Prostate gland (tissue), 2 donors: ENCODE measurements around the gene PEF1. TPM values are rescaled to one million over a fixed set of nuclear protein-coding genes. Genes with fewer than 3 reads are reported as not detected.

ENCODE experiments used
- DNase-seq: peaks from one replicate; pipeline ENCODE4 v3.0.0-alpha.2; 2019; ENCODE audit warnings: low spot score
- H3K27ac ChIP-seq, 2 donors: fragments of 200-600 bp; sonication (generic); 2 replicates each; pipeline ENCODE4 v1.5.1; 2017 to 2019
- H3K27me3 ChIP-seq: fragments of 200-600 bp; sonication (generic); replicated peaks from 2 replicates; pipeline ENCODE4 v1.5.1; 2019; ENCODE audit not compliant: insufficient read depth
- H3K36me3 ChIP-seq, 2 donors: fragments of 200-600 bp; sonication (generic); 1 replicate in 1 of 2; 2 replicates in 1 of 2; pipeline versions ENCODE4 v1.5.1 to v1.8.1; 2017 to 2019
- H3K4me1 ChIP-seq: fragments of 200-600 bp; sonication (generic); replicated peaks from 2 replicates; pipeline ENCODE4 v1.5.1; 2019
- H3K4me3 ChIP-seq, 2 donors: fragments of 200-600 bp; sonication (generic); 2 replicates each; pipeline ENCODE4 v1.5.1; 2017 to 2019
- H3K9me3 ChIP-seq: fragments of 200-600 bp; sonication (generic); 2 replicates; pipeline ENCODE4 v1.5.1; 2017
- POLR2A ChIP-seq: fragments of 450-650 bp; IDR thresholded peaks from one replicate; pipeline ENCODE4 v1.6.1; 2016; ENCODE audit warnings: antibody characterized with exemption, mild to moderate bottlenecking
- POLR2AphosphoS5 ChIP-seq: sonication (generic); formaldehyde crosslinking; IDR thresholded peaks from one replicate; pipeline ENCODE4 v1.6.1; 2017; ENCODE audit warnings: antibody characterized with exemption
- WGBS: methylation state at CpG from one replicate; pipeline ENCODE4 v1.1.5; 2018; 5-methylcytosine and 5-hydroxymethylcytosine counted together
- intact Hi-C: fragments of 100-400 bp; cut with DNase I; formaldehyde crosslinking; loops from one replicate; pipeline ENCODE4 v1.14.2; 2022
- total RNA-seq, 2 donors: library from RNA; depleted of rRNA; stranded (reverse); fragments of >200 nt; gene quantifications; one replicate each; pipeline ENCODE4 v1.1.0, GENCODE V29; 2016
- TF ChIP-seq, protein P1 (sequence below), 4 experiments: fragments of 200-600 bp in 2 of 4; fragments of 450-650 bp in 2 of 4; sonication (generic) in 2 of 4; IDR thresholded peaks; 1 replicate in 3 of 4; 2 replicates in 1 of 4; pipeline ENCODE4 v1.5.1; 2016 to 2019; ENCODE audit warnings: antibody characterized with exemption in 4 of 4, mild to moderate bottlenecking in 2 of 4, moderate library complexity in 2 of 4

PEF1 gene
- total RNA-seq, 2 donors from 2014 or later = 83.1 to 99.5 TPM

DNA sequence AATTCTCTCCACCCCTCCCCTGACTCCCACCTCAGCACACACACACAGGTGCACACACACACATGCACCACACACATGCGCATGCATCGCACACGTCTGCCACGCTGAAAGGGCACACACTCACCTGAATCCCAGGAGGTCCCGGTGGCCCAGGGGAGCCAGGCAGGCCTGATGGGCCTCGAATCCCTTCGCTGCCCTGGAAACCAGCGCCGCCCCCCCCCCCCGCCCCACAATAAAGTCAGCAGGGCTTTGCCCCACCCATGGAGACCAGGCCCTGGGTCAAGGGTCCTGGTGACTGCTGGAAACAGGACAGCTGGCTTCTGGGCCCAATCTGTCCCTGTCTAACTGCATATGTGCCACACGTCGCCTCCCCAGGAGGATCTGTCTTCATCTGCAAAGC is 17.8 kb upstream of the PEF1 start:
- Histone ChIP-seq H3K4me1 (no peaks in the 10 kb centered on the region), H3K27ac (no peak overlapping the region), H3K9me3 (no peaks in the 10 kb centered on the region), H3K27me3 (no peaks in the 10 kb centered on the region), H3K36me3 (no peaks in the 10 kb centered on the region), H3K4me3 (no peak overlapping the region)
- TF ChIP-seq, protein P1, sequence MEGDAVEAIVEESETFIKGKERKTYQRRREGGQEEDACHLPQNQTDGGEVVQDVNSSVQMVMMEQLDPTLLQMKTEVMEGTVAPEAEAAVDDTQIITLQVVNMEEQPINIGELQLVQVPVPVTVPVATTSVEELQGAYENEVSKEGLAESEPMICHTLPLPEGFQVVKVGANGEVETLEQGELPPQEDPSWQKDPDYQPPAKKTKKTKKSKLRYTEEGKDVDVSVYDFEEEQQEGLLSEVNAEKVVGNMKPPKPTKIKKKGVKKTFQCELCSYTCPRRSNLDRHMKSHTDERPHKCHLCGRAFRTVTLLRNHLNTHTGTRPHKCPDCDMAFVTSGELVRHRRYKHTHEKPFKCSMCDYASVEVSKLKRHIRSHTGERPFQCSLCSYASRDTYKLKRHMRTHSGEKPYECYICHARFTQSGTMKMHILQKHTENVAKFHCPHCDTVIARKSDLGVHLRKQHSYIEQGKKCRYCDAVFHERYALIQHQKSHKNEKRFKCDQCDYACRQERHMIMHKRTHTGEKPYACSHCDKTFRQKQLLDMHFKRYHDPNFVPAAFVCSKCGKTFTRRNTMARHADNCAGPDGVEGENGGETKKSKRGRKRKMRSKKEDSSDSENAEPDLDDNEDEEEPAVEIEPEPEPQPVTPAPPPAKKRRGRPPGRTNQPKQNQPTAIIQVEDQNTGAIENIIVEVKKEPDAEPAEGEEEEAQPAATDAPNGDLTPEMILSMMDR (IDR thresholded peaks at IDR 0.05) = no peak
- TF ChIP-seq POLR2A (no peak), POLR2AphosphoS5 (no peak)
- DNase-seq = no peak
- intact Hi-C loops = loop anchor here (5.0 kb wide), 1 partner anchor 125 kb away; no protein-coding TSS in a partner anchor
- WGBS = 89% methylated on average over 12 of the region's 12 CpGs

DNA sequence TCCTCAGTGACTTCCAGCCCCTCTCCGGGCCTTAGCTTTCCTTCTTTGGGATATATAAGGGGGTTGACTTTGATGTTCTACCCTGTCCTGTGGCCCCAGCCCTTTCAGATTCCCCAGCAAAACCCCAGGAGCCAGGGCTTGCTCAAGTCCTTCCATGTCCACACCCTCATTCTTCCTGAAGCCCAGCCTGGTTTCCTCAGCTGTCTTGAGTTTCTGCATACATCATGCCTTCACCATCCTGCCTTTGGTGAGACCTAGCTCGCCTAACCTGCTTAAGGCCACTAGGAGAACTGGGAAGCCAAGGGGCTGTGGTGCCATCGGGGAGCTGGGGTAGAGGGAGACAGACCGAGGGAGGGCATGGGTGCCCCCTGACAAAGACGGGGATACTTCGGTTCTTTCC is 17.2 kb upstream of the PEF1 start:
- no peaks in the 10 kb centered on the region for H3K36me3 ChIP-seq
- no peak for DNase-seq
- intact Hi-C loops = loop anchor here (5.0 kb wide), 1 partner anchor 125 kb away; no protein-coding TSS in a partner anchor
- H3K4me1 ChIP-seq = no peaks in the 10 kb centered on the region
- H3K4me3 ChIP-seq = no peak overlapping the region
- TF ChIP-seq, protein P1 (IDR thresholded peaks at IDR 0.05) = no peak
- no peak for TF ChIP-seq POLR2AphosphoS5
- TF ChIP-seq POLR2A = no peak
- WGBS = 92% methylated on average over 6 of the region's 6 CpGs
- no peaks in the 10 kb centered on the region for H3K9me3 ChIP-seq
- no peak overlapping the region for H3K27ac ChIP-seq
- no peaks in the 10 kb centered on the region for H3K27me3 ChIP-seq

DNA sequence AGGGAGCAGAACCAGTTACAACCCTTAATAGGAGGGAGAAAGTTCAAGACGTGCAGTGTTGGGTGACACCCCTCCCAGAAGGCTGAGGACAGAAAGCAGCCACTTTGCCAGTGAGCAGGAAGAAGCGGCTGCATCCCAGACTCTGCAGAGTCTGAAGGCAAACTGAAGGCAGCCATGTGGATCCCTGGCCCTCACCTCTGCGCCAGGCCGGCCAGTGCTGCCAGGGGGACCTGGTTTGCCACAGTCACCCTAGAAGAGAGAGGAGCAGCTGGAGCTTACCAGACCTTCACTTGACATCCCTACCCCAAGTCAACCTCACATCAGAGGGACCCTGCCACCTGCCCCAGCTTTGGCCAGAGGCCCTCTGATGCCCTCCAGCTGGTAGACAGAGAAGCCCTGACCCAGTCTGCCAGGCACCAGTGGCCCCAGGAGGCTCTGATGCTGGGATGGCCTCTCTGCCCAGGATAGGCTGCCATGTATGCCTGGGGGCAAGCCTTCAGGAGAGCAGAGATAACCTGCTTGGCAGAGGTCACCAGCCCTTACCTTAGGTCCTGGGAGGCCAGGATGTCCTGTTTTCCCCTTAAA is 16.3 kb upstream of the PEF1 start:
- H3K27me3 ChIP-seq = no peaks in the 10 kb centered on the region
- DNase-seq = no peak
- no peaks in the 10 kb centered on the region for H3K9me3 ChIP-seq
- H3K36me3 ChIP-seq = no peaks in the 10 kb centered on the region
- intact Hi-C loops = loop anchor here (5.0 kb wide), 1 partner anchor 126 kb away; no protein-coding TSS in a partner anchor
- WGBS = 86% methylated on average over 4 of the region's 4 CpGs
- no peaks in the 10 kb centered on the region for H3K4me1 ChIP-seq
- no peak overlapping the region for H3K27ac ChIP-seq
- H3K4me3 ChIP-seq = no peak overlapping the region
- TF ChIP-seq POLR2AphosphoS5 = no peak
- no peak for TF ChIP-seq POLR2A
- TF ChIP-seq, protein P1 (IDR thresholded peaks at IDR 0.05) = no peak

DNA sequence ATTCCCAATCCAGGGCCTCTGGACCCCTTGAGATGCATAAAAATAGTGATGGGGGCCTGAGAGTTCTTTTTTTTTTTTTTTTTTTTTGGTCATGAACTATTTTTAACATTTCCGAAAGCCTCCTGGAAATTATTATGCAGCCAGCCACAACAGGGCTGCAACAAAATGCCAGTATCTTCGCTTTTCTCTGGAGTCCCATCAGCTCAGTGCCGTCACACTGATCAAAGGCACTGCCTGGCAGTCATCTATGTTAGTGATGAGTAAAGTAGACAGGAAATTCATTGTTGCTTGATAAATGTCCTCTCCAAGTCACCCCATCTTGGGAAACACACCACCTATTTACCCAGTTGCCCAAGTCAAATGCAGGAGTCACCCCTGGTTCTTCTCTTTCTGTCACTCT is 15.2 kb upstream of the PEF1 start:
- DNase-seq = no peak
- no peak overlapping the region for H3K4me3 ChIP-seq
- no peaks in the 10 kb centered on the region for H3K36me3 ChIP-seq
- no peak overlapping the region for H3K27ac ChIP-seq
- no peaks in the 10 kb centered on the region for H3K9me3 ChIP-seq
- intact Hi-C loops = loop anchor here (5.0 kb wide), 1 partner anchor 127 kb away; no protein-coding TSS in a partner anchor
- no peaks in the 10 kb centered on the region for H3K27me3 ChIP-seq
- no peaks in the 10 kb centered on the region for H3K4me1 ChIP-seq
- TF ChIP-seq, protein P1 (IDR thresholded peaks at IDR 0.05) = no peak
- no peak for TF ChIP-seq POLR2A
- TF ChIP-seq POLR2AphosphoS5 = no peak
- 70% methylated on average over 3 of the region's 3 CpGs for WGBS

DNA sequence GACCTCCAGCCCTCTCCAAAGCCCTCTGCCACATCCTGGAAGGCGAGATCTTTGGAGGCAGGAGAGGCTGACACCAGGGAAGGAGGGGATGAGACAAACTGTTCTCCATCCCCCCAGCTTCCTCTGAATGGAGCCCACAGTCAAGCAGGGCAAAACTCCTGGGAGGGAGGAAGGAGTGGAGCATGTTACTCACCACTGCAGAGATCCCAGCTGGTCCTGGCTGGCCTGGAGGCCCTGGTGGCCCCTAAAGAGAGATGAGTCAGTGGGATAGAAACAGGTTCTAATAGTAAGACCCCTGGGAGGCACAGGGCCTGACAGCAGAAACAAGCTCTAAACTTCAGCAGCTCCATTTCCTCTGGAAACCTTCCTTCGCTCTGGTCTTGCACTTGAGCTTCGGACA is 14.0 kb upstream of the PEF1 start:
- no peak for DNase-seq
- H3K27ac ChIP-seq = no peak overlapping the region
- H3K4me1 ChIP-seq = no peaks in the 10 kb centered on the region
- intact Hi-C loops = no loop called here
- no peaks in the 10 kb centered on the region for H3K9me3 ChIP-seq
- no peaks in the 10 kb centered on the region for H3K36me3 ChIP-seq
- H3K4me3 ChIP-seq = no peak overlapping the region
- no peak for TF ChIP-seq POLR2AphosphoS5
- TF ChIP-seq POLR2A = no peak
- WGBS = 92% methylated on average over 3 of the region's 3 CpGs
- no peaks in the 10 kb centered on the region for H3K27me3 ChIP-seq
